ENCODE measurements around the gene ZNF423.

Gene ZNF423

DNA sequence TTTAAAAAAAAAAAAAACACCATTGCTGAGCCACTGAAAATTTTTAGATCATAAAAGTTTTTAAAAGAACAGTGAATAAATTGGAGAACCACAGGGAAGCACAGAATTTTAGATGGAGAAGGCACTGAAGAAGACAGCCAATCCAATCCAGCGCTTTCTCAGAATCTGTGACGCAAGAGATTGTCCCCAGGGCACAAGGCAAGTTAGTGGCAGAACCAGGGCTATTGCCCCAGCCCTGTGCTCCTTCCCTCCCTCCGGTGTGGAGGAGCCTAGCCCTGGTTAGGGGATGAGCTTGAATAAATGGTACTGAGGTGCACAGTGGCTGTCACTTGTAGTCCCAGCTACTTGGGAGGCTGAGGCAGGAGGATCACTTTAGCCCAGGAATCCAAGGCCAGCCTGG lies 108.3 kb downstream of the ZNF423 start:
- no peak for DNase-seq

- no peak for DNase-seq
Measured at GRCh38 chr16:49746545-49746944, 109.4 kb downstream of the ZNF423 start.

DNA sequence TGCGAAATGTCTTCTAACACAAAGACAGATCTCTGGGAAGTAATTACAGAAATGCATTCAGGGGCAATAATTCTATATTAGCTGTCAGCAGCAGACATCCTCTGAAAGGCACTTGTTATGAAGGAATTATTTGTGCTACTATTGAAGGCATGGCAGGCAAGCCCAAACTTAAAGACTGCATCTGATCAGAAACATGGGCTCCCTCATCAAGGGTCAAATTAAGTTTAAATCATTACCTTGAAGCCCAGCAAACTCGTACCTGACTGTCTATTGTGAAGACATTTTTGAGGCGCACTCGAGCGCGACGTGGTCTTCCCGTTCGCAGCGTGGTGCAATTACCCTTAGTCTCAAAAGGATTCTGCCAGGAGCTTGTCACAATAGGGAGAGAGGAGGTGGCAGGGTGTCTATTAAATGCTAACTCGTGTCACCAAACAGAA lies 110.6 kb downstream of the ZNF423 start:
- no peak for DNase-seq

GRCh38 chr16:49744244-49745220 lies 111.4 kb downstream of the ZNF423 start:
- DNase-seq, result no peak

- no peak for DNase-seq
Measured at GRCh38 chr16:49743658-49744057, 112.3 kb downstream of the ZNF423 start.

GRCh38 chr16:49743203-49743464 lies 112.8 kb downstream of the ZNF423 start:
- DNase-seq, result no peak

- no peak for DNase-seq
Measured at GRCh38 chr16:49742428-49743202, 113.3 kb downstream of the ZNF423 start.

GRCh38 chr16:49740256-49740655 lies 115.7 kb downstream of the ZNF423 start:
- no peak for DNase-seq

DNA sequence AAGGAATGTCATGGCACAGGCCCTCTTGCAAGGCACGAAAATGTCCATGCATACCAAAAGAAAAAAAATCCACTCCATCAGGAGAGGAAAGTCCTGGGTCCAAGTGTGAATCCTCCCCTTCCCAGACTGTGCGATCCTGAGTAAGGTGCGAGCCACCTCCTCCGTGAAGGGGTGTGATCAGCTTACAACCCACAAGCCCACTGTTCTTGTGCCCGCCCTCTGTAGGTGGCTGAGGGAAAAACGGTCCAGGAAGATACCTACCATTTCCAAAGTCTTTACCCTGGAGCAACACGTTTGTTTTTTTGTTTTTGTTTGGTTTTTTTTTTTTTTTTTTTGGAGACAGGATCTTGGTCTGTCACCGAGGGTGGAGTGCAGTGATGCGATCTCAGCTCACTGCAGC lies 116.5 kb downstream of the ZNF423 start:
- no peak for DNase-seq

DNA sequence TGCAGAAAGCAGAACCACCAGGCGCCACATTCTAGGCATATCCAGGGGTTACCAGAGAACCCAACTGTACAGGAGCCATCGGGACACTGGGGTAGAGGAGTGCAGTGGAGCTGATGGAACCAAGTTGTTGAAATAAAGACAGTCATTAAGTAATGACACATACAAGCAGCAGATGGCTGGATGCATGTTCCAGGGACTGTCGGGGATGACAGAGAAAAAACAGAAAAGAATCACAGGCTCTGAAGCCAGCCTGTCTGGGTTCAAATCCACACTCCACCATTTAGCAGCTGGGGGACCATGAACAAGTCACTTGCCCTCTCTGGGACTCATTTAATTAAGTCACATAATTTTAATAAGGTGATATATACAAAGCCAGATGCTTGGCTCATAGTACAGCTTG lies 117.1 kb downstream of the ZNF423 start:
- no peak for DNase-seq

DNA sequence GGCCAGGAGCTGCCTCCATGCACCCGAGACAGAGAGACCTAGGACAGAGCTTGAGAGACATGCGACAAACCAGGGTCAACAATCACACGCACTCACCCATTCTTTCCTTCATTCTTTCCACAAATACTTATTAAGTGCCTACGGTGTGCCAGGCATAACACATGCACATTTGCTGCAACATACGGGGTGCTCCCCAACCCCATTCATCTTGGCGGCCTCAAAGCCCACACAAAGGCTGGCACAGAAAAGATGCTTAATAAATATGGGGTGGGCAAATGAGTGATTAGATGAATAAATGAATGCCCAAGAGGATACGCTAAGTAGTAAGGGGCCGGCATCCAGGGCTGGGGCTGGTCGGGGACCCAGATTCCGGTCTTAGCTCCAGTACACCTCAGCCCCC lies 117.9 kb downstream of the ZNF423 start:
- DNase-seq, result no peak

DNA sequence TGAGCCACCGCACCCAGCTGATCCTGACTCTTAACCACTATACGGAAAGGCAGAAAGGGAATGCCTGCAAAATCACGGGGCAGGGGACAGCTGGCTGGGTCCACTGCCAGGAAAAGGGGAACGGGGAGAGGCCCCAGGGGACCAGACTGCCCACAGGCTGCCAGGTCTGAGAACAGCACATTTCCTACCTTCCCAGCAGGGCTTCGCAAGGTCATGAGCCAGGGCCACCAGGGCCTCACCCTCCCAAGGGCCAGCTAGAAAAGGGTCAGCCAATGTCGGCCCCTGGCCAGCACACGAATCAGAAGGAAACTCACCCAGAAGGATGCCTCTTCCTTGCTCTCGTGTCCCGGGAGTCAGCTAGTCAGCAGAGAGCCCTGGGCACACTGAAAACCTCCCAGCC lies 118.4 kb downstream of the ZNF423 start:
- DNase-seq, result no peak

DNA sequence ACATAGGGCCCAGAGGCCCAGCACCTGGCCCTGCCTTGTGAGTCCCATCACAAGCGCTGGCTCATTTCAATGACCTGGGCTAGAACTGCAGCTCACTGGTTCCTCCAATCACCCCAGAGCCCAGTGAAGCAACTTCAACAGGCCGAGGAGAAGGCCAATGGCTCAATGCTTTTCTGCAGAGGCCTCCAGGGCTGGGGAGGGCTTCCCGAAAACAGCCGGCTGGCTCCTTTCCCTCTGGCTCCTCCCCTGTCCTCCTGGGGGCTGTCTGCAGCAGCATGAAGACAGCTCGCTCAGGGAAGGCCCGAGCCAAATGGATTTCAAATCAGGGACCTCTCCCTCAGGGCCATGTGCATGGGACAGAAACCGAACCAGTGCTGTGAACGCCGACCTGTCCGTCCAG lies 121.6 kb downstream of the ZNF423 start:
- no peak for DNase-seq

GRCh38 chr16:49733313-49734009 lies 122.5 kb downstream of the ZNF423 start:
- no peak for DNase-seq

GRCh38 chr16:49731911-49732310 lies 124.0 kb downstream of the ZNF423 start:
- no peak for DNase-seq

- DNase-seq, result no peak
Measured at GRCh38 chr16:49730772-49731171, 125.1 kb downstream of the ZNF423 start.

- DNase-seq, result no peak
Measured at GRCh38 chr16:49727611-49728010, 128.3 kb downstream of the ZNF423 start.

DNA sequence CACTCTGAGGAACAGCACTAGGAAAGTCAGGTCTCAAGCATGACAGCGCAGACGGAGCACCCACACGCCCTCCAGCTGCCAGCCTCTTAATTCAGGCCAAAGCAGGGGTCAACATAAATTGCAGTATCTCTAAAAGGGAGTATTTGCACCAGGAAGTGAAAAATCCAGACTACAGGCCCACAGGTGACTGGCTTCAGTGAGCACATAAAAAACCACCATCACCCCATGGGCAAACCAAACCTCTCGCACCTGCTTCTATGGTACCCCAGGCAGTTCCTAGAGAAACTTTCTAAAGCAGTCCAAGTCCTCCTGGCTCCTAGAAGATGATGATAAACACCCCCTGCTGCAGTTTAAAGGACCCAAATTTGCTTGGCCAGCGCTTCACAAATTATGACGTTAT lies 129.8 kb downstream of the ZNF423 start:
- DNase-seq, result no peak

- DNase-seq, result no peak
Measured at GRCh38 chr16:49725651-49726050, 130.3 kb downstream of the ZNF423 start.

DNA sequence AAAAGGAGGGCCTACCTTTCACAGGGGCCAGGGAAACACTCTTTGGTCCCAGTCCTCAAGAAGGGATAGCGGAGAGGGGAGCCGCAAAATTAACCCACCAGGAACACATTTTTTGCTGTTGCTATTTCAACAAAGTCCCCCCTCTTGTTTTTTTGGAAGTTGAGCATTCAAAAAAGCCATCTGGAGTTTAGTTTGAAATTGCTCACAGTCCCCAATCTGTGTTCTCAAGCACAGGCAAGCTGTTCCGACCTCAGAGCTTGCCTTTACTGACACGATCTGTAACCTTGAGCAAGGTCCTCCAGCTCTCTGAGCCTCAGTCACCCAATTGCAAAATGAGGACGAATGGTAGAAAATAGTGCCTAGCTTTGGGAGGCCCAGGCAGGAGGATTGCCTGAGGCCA lies 131.1 kb downstream of the ZNF423 start:
- DNase-seq, result no peak

DNA sequence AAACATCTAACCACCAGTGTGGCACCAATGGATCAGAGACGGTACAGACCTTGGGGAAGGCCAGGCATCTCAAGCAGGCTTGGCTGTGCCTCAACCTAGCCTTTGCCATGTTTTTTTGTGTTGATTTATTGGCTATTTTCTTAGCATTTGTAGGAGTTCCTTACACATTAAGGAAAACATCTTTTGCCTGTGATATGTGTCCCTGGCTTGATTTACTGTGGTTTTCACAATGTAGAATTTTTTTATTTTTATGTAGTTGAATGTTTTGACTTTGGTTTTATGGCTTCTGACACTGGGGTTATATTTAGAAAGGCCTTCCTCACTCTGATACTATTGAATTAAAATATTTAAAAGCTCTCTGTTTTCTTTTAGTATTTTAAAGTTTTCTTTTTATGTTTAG lies 132.6 kb downstream of the ZNF423 start:
- DNase-seq, result no peak

- DNase-seq, result no peak
Measured at GRCh38 chr16:49720225-49720624, 135.7 kb downstream of the ZNF423 start.

GRCh38 chr16:49717689-49718088 lies 138.2 kb downstream of the ZNF423 start:
- no peak for DNase-seq
